Neutrophil (primary cell): ENCODE measurements around the gene TAPBP.

ENCODE experiments used
- H3K27ac ChIP-seq: fragments of 200-600 bp; sonication (generic); 2 replicates; pipeline ENCODE4 v1.5.1; 2016; ENCODE audit warnings: mild to moderate bottlenecking, moderate library complexity
- H3K27me3 ChIP-seq: fragments of 200-600 bp; sonication (generic); 2 replicates; pipeline ENCODE4 v1.6.0; 2016; ENCODE audit warnings: mild to moderate bottlenecking
- H3K36me3 ChIP-seq: fragments of 200-600 bp; sonication (generic); 2 replicates; pipeline ENCODE4 v1.5.1; 2017
- H3K4me1 ChIP-seq, 2 experiments: fragments of 200-600 bp in 1 of 2; sonication (generic) in 1 of 2; 1 replicate in 1 of 2; 2 replicates in 1 of 2; pipeline versions ENCODE4 v1.5.1 to v1.6.1; 2013 to 2016; ENCODE audit warnings: low read depth in 1 of 2, low read length in 1 of 2, mild to moderate bottlenecking in 1 of 2, moderate library complexity in 1 of 2; ENCODE audit not compliant: control insufficient read depth in 1 of 2, insufficient read depth in 1 of 2
- H3K4me3 ChIP-seq, 2 experiments: fragments of 200-600 bp in 1 of 2; sonication (generic) in 1 of 2; 1 replicate in 1 of 2; 2 replicates in 1 of 2; pipeline ENCODE4 v1.5.1; 2013 to 2016; ENCODE audit warnings: low read depth in 1 of 2, low read length in 1 of 2, mild to moderate bottlenecking in 1 of 2, moderate library complexity in 1 of 2
- H3K9me3 ChIP-seq: fragments of 200-600 bp; sonication (generic); 2 replicates; pipeline ENCODE4 v1.5.1; 2016
- CTCF ChIP-seq: fragments of 200-600 bp; sonication (generic); IDR thresholded peaks from 2 replicates; pipeline ENCODE4 v1.5.1; 2016; ENCODE audit warnings: antibody characterized with exemption

The TAPBP gene

DNA sequence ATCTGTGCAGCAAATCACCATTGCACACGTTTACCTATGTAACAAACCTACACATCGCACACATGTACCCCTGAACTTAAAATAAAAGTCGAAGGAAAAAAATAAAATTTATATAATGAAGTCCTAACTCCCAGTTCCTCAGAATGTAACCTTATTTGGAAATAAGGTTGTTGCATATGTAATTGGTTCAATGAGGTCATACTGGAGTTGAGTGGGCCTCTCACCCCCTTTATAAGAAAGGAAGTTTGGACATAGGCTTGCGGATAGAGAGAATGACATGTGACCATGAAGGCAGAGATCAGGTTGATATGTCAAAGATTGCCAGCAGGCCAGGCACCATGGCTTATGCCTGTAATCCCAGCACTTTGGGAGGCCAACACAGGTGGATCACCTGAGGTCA is 19.8 kb upstream of the TAPBP start:
- Histone ChIP-seq H3K27me3 (no peaks in the 10 kb centered on the region), H3K27ac (no peak overlapping the region), H3K36me3 (no peaks in the 10 kb centered on the region), H3K9me3 (no peaks in the 10 kb centered on the region), H3K4me1 (no peaks in the 10 kb centered on the region), H3K4me3 (no peak overlapping the region)
- TF ChIP-seq CTCF, result no peak

DNA sequence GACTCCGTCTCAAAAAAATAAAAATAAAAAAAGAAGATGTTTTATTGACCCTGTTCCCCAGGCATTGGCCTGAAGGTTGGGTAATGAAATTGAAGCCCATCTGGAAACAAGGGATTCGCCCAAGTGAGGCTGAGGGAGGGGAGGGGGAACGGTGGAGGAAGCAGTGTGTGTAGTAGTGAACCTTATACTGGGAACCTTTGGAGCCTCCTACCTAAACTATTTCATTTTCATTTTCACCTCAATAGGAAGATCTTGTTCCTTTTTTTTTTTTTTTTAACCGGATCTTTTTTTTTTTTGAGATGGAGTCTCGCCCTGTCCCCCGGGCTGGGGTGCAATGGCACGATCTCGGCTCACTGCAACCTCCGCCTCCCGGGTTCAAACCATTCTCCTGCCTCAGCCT is 16.9 kb upstream of the TAPBP start:
- Histone ChIP-seq H3K27ac (no peak overlapping the region), H3K9me3 (no peaks in the 10 kb centered on the region), H3K27me3 (no peaks in the 10 kb centered on the region), H3K4me3 (no peak overlapping the region), H3K36me3 (no peaks in the 10 kb centered on the region), H3K4me1 (no peaks in the 10 kb centered on the region)
- TF ChIP-seq CTCF, result no peak

- no peaks in the 10 kb centered on the region for H3K9me3 ChIP-seq
- H3K27me3 ChIP-seq, result no peaks in the 10 kb centered on the region
- no peak overlapping the region for H3K4me3 ChIP-seq
- H3K4me1 ChIP-seq, result peaks cover 6 to 7% of the 10 kb centered on the region in 2 experiments
- no peaks in the 10 kb centered on the region for H3K36me3 ChIP-seq
- no peak overlapping the region for H3K27ac ChIP-seq
- no peak for TF ChIP-seq CTCF
Observed at GRCh38 chr6:33329058-33329457, 15.2 kb upstream of the TAPBP start.

DNA sequence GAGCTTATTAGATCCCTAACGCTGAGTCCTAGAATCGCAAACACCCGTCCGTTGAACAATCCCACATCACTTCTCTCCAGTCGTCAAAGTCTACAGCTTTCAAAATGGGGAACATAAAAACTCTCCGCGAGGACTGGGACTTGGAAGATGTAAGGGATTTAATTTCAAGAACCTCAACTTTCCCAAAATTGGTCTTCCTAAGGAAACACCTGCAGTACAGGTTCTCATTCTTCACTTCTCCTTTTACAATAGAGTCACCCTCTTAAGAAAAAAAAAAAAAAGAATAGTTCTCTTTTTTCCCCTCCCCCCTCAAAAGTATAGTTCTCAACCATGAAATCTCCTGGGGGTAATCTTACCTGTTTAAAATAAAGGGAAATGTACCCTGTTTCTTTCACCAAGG is 10.2 kb upstream of the TAPBP start:
- H3K4me3 ChIP-seq, result peak overlapping the region; percentile 80 to 86
- no peak for TF ChIP-seq CTCF
- peak overlapping the region; percentile 90 for H3K27ac ChIP-seq
- no peaks in the 10 kb centered on the region for H3K27me3 ChIP-seq
- H3K4me1 ChIP-seq, result peaks cover 47 to 50% of the 10 kb centered on the region in 2 experiments
- H3K36me3 ChIP-seq, result peaks cover 21% of the 10 kb centered on the region
- no peaks in the 10 kb centered on the region for H3K9me3 ChIP-seq

- Histone ChIP-seq H3K27ac (peak overlapping the region; percentile 90), H3K36me3 (peaks cover 26% of the 10 kb centered on the region), H3K4me3 (peak overlapping the region; percentile 80 to 86), H3K9me3 (no peaks in the 10 kb centered on the region), H3K4me1 (peaks cover 53 to 56% of the 10 kb centered on the region in 2 experiments), H3K27me3 (no peaks in the 10 kb centered on the region)
- no peak for TF ChIP-seq CTCF
Observed at GRCh38 chr6:33323623-33323948, 9.7 kb upstream of the TAPBP start.

DNA sequence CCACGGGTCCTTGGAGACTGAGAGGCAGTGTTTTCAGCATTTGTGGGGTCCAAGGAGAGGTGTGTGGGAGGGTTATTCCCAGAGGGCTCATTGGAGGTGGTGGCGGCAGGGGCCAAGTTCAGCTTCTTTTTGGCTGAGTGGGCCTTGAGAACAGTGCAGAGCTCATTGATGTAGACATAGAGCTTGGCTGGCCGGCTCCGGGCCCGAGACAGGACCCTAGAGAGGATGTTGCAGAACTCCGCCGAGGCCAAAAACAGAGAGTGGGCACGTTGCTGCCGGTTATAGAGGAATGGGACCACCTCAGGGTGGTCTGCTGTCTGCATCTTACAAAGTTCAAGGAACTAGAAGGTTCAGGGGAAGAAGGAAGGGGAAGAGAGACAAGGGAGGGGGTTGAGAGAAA is 7.3 kb upstream of the TAPBP start:
- H3K4me1 ChIP-seq, result peaks cover 72% of the 10 kb centered on the region in 2 experiments
- H3K9me3 ChIP-seq, result no peaks in the 10 kb centered on the region

More for the DNA sequence above, 7.3 kb upstream of the TAPBP start:
- H3K4me3 ChIP-seq, result peak overlapping the region; percentile 80 to 86
- peak overlapping the region; percentile 90 for H3K27ac ChIP-seq
- TF ChIP-seq CTCF, result no peak
- H3K36me3 ChIP-seq, result peaks cover 32% of the 10 kb centered on the region
- H3K27me3 ChIP-seq, result no peaks in the 10 kb centered on the region
